Measurements from ENCODE around the gene ITGA8. TPM values are rescaled to one million over a fixed set of nuclear protein-coding genes. Genes with fewer than 3 reads are reported as not detected.

ITGA8 gene
- total RNA-seq, 2 donors from 2014 or later, result 2.1 to 3.5 TPM

DNA sequence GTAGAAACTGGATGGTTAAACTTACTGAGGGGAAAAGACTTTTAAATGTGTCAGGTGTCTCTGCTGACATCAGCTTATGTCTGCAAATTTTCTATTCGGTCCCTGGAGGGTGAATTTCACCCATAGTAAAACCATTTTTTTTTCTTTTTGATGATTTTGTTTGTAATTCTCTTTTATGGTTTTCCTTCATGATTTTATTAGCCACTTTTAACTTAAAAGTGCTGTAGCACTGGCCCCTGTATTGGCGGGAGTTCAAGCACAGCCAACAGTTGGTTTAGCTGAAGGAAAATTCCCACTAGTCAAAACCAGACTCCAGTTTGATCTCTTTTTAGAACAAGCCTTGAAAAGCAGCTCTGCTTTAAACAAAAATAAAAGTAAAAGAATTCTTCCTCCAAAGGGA lies 5.0 kb upstream of the ITGA8 start:
- H3K9me3 ChIP-seq, result no peaks in the 10 kb centered on the region
- intact Hi-C loops (cut with DNase I), result loop anchor here (5.0 kb wide), 1 partner anchor 292 kb away; no protein-coding TSS in a partner anchor
- H3K27ac ChIP-seq, result no peak overlapping the region
- no peak for DNase-seq
- no peaks in the 10 kb centered on the region for H3K4me1 ChIP-seq
- H3K36me3 ChIP-seq, result no peaks in the 10 kb centered on the region
- no peak overlapping the region for H3K4me3 ChIP-seq
- TF ChIP-seq, protein P1, sequence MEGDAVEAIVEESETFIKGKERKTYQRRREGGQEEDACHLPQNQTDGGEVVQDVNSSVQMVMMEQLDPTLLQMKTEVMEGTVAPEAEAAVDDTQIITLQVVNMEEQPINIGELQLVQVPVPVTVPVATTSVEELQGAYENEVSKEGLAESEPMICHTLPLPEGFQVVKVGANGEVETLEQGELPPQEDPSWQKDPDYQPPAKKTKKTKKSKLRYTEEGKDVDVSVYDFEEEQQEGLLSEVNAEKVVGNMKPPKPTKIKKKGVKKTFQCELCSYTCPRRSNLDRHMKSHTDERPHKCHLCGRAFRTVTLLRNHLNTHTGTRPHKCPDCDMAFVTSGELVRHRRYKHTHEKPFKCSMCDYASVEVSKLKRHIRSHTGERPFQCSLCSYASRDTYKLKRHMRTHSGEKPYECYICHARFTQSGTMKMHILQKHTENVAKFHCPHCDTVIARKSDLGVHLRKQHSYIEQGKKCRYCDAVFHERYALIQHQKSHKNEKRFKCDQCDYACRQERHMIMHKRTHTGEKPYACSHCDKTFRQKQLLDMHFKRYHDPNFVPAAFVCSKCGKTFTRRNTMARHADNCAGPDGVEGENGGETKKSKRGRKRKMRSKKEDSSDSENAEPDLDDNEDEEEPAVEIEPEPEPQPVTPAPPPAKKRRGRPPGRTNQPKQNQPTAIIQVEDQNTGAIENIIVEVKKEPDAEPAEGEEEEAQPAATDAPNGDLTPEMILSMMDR (IDR thresholded peaks at IDR 0.05), result no peak
- no peak overlapping the region for H3K9ac ChIP-seq (ENCODE audit: low read depth in 2 of 2, low read length in 2 of 2)
- peaks cover 5% of the 10 kb centered on the region for H3K27me3 ChIP-seq

DNA sequence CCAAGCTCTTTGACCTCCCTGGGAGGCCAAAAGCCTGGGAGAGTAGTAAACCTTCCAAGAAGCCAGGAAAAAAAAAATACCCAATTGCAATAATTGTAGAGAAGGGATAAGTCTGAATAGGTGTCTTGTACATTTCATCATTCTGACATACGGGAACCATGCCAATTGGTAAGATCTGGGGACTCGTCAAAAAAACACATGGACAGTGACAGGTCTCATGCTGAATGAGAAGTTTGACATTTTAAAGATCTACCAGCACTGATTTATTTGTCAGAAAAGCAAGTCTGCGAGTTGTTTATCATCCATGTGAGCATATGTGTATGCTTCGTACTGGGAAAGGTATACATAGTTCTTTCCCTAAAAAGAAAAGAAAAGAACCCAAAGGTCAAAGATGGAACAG lies 4.1 kb upstream of the ITGA8 start:
- H3K27ac ChIP-seq, result no peak overlapping the region
- TF ChIP-seq, protein P1 (IDR thresholded peaks at IDR 0.05), result no peak
- no peak overlapping the region for H3K9ac ChIP-seq (ENCODE audit: low read depth in 2 of 2, low read length in 2 of 2)
- intact Hi-C loops (cut with DNase I), result loop anchor here (5.0 kb wide), 1 partner anchor 292 kb away; no protein-coding TSS in a partner anchor
- H3K9me3 ChIP-seq, result no peaks in the 10 kb centered on the region
- H3K4me1 ChIP-seq, result no peaks in the 10 kb centered on the region
- H3K4me3 ChIP-seq, result no peak overlapping the region
- H3K36me3 ChIP-seq, result no peaks in the 10 kb centered on the region
- no peak for DNase-seq
- H3K27me3 ChIP-seq, result peaks cover 10% of the 10 kb centered on the region

DNA sequence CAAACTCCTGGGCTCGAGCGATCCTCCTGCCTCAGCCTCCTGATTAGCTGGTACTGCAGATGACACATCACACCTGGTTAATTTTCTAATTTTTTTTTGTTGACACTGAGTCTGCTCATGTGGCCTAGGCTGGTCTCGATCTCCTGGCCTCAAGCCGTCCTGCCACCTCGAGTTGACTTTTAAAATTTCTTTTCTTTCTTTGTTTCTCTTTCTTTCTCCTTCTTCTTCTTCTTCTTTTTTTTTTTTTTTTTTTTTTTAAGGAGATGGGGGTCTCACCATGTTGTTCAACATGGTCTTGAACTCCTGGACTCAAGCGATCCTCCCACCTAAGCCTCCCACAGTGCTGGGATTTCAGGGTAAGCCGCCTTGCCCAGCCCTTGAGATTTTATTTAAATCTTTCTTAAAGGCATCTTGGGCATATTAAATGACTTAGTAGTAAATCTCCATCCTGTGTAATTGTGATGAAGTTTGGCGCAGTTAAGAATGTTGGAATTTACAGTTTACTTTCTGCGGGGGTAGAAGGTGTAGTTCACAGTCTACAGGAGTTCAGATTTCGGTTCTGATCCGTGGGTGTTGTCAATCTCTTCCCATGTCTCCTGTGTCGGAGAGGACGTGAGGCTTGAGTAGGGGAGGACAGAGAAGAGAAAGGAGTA lies 1.0 kb upstream of the ITGA8 start:
- intact Hi-C loops (cut with DNase I), result loop anchor here (5.0 kb wide), 1 partner anchor 288 kb away; no protein-coding TSS in a partner anchor
- Histone ChIP-seq H3K27ac (no peak overlapping the region), H3K9ac (ENCODE audit: low read depth in 2 of 2, low read length in 2 of 2) (no peak overlapping the region), H3K36me3 (no peaks in the 10 kb centered on the region), H3K4me1 (no peaks in the 10 kb centered on the region), H3K27me3 (peaks cover 17% of the 10 kb centered on the region), H3K4me3 (no peak overlapping the region), H3K9me3 (no peaks in the 10 kb centered on the region)
- no peak for DNase-seq
- TF ChIP-seq, protein P1 (IDR thresholded peaks at IDR 0.05), result no peak

DNA sequence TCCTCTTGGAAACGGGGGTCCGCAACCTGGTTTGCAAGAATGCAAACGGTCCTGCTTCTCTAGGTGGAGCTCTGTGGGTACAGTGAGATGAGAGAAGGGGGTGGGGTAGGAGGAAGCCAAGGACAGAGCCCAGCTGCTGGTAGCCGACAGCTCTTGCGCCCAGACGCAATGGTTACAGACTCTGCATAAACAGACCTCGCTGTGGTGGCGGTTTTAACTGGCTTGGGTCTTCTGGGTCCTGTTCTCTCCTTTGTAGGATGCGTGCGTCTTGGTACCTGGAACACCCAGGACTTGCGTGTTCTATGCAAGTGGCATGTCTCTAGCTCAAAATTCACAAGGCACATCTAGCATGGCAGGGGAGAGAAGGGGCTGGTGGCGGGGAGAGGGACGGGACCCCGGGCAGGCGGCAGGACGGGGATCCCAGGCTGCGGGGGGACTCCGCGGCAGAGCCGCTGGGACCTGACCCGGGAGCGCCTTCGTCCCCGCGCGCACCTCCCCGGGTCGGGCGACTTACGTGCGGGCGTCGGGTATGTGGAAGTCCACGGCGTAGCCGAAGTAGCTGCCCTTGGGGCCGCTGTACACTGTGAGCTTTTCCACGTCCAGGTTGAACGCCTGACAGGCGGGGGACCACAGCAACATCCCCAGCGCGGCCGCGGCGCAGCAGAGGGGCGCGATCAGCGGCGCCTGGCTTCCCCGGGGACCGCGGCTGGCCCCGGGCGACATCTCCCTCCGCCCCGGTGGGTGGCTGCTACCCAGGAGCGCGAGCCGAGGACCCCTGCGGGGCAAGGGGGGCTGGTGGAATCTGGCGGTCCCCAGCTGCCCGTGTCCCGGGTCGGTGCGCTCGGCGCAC lies 448 bp downstream of the ITGA8 start:
- intact Hi-C loops (cut with DNase I), result loop anchor here (10.0 kb wide), 1 partner anchor 134 kb away; no protein-coding TSS in a partner anchor
- H3K9ac ChIP-seq (ENCODE audit: low read depth in 2 of 2, low read length in 2 of 2), result peak overlapping the region; percentile 55 to 58
- peak; percentile 19 for DNase-seq

DNA sequence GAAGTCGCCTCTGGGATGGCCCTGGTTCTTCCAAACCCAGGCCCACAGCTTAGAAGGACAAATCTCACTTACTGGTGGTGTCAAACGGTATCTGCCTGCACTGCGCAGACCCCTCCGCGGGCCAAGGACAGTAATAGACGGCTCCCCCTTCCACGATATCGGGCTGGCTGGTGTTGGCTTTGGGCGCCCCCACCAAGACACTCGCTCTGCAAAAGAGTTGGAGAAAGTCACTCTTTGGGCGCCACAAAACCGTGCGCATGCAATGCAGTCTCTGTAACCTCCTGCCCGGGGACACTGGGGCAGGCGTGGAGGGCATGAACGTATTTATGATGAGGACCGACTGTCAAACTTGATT lies 1.1 kb downstream of the ITGA8 start:
- no peaks in the 10 kb centered on the region for H3K9me3 ChIP-seq
- no peak for DNase-seq
- no peaks in the 10 kb centered on the region for H3K4me1 ChIP-seq
- H3K4me3 ChIP-seq, result peak overlapping the region; percentile 37
- intact Hi-C loops (cut with DNase I), result loop anchor here (10.0 kb wide), 1 partner anchor 134 kb away; no protein-coding TSS in a partner anchor
- H3K27me3 ChIP-seq, result peaks cover 17% of the 10 kb centered on the region
- TF ChIP-seq, protein P1 (IDR thresholded peaks at IDR 0.05), result no peak
- no peak overlapping the region for H3K27ac ChIP-seq
- no peaks in the 10 kb centered on the region for H3K36me3 ChIP-seq
- H3K9ac ChIP-seq (ENCODE audit: low read depth in 2 of 2, low read length in 2 of 2), result peak overlapping the region; percentile 40 to 55

More for the DNA sequence above, 448 bp downstream of the ITGA8 start:
- Histone ChIP-seq H3K9me3 (no peaks in the 10 kb centered on the region), H3K36me3 (no peaks in the 10 kb centered on the region), H3K4me1 (no peaks in the 10 kb centered on the region), H3K27me3 (peaks cover 17% of the 10 kb centered on the region), H3K4me3 (peak overlapping the region; percentile 37), H3K27ac (peak overlapping the region; percentile 22)
- TF ChIP-seq, protein P1 (IDR thresholded peaks at IDR 0.05), result no peak
